ENCODE data around the gene DHDH. TPM values are rescaled to one million over a fixed set of nuclear protein-coding genes. Genes with fewer than 3 reads are reported as not detected.

The DHDH gene
- total and polyA plus RNA-seq, 11 donors: 0.15 to 0.49 TPM; not detected in 9

- TF ChIP-seq CTCF (IDR thresholded peaks at IDR 0.05): peak; percentile 83 to 97 (median 92)
- TF ChIP-seq POLR2A (IDR thresholded peaks at IDR 0.05): no peak
- WGBS, 4 donors: 14 to 20% (median 17%) methylated on average over 16 to 19 of the region's 19 CpGs
- Histone ChIP-seq H3K36me3 (peaks cover 0 to 99% (median 73%) of the 10 kb centered on the region in 9 donors), H3K4me3 (no peak overlapping the region), H3K27me3 (no peaks in the 10 kb centered on the region), H3K4me1 (peaks cover 5 to 48% (median 31%) of the 10 kb centered on the region in 12 donors), H3K27ac (peak overlapping the region in 5 of 12 donors; percentile 2 to 23 (median 16)), H3K9me3 (no peaks in the 10 kb centered on the region)
- ATAC-seq: peak; percentile 48 to 67 (median 54)
- peak; percentile 77 to 91 (median 82) for DNase-seq
- intact Hi-C loops (cut with DNase I): loop anchor here in 8 of 10 donors (2.0 to 10.0 kb wide), 8 partner anchors 134 to 334 kb away; partner anchors contain the start of genes CA11 (in 1 of the 8), DBP (in 1 of the 8) and HSD17B14 (in 1 of the 8)
Observed at GRCh38 chr19:48970923-48971395, 37.5 kb downstream of the DHDH start.

DNA sequence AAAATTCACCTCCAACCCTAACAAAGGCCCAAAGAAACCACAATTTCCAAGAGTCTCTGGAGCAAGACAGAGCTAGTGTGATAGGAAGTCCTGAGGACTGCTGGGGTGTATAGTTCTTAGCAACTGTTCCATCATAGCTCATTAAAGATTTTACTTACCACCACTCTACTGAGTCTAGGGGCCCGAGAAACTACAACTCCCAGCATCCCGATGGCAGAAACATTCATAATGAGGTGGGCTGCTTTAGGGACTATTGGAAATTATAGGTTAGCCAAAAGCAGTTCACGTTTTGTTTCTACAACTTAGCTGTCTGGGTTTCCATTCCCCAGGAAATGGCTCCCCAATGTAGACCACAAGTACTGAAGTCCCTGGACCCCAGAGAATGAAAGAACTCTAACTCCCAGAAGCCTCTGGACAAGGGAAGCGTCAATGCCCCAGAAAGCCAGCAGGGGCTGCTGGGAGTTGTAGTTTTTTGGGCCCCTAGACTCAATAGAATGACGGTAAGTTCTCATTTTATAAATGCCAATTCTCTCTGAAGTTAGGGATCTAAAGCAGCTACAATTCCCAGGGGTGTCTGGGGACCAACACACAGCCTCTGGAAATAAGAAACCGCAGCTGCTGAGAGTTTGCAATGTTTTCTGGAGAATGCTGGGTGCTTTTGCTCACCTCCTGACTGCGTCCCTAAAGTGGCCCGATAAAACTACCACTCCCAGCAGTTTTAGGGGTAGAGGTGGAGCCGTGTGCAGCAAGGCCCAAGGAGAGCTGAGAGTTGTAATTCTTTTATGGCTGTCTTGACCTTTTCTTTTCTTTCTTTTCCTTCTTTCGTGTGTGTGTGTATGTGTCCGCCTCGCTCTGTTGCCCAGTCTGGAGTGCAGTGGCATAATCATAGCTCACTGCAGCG lies 42.7 kb downstream of the DHDH start:
- no peak for TF ChIP-seq POLR2A (IDR thresholded peaks at IDR 0.05)
- peak in 3 of 12 donors; percentile 7 to 28 (median 13) for TF ChIP-seq CTCF (IDR thresholded peaks at IDR 0.05)
- Histone ChIP-seq H3K27me3 (no peaks in the 10 kb centered on the region), H3K36me3 (peaks cover 0 to 84% (median 73%) of the 10 kb centered on the region in 9 donors), H3K9me3 (no peaks in the 10 kb centered on the region), H3K4me1 (peaks cover 0 to 33% (median 14%) of the 10 kb centered on the region in 12 donors), H3K27ac (peak overlapping the region in 3 of 12 donors; percentile 90 to 94 (median 90)), H3K4me3 (no peak overlapping the region)
- 88 to 90% (median 89%) methylated on average over 13 of the region's 13 CpGs for WGBS, 4 donors
- no peak for ATAC-seq
- DNase-seq: no peak
- intact Hi-C loops (cut with DNase I): loop anchor here in 2 of 10 donors (10.0 kb wide), 2 partner anchors 181 to 331 kb away; partner anchors contain the start of gene CA11 (in 1 of the 2)

- ATAC-seq (no peak), DNase-seq (no peak)
- H3K4me1 ChIP-seq: peaks cover 0 to 29% (median 14%) of the 10 kb centered on the region in 12 donors
- intact Hi-C loops (cut with DNase I): loop anchor here in 2 of 10 donors (10.0 kb wide), 2 partner anchors 182 to 332 kb away; partner anchors contain the start of gene CA11 (in 1 of the 2)
- peak overlapping the region in 10 of 12 donors; percentile 83 to 98 (median 88) for H3K27ac ChIP-seq
- H3K4me3 ChIP-seq: no peak overlapping the region
- WGBS, 4 donors: 72 to 88% (median 80%) methylated on average over 2 of the region's 2 CpGs
- TF ChIP-seq POLR2A (IDR thresholded peaks at IDR 0.05) (no peak), CTCF (IDR thresholded peaks at IDR 0.05) (no peak)
- H3K9me3 ChIP-seq: no peaks in the 10 kb centered on the region
- H3K27me3 ChIP-seq: no peaks in the 10 kb centered on the region
- H3K36me3 ChIP-seq: peaks cover 0 to 83% (median 74%) of the 10 kb centered on the region in 9 donors
Observed at GRCh38 chr19:48977061-48977460, 43.6 kb downstream of the DHDH start.

GRCh38 chr19:48982280-48982679 lies 48.8 kb downstream of the DHDH start:
- peaks cover 0 to 26% (median 14%) of the 10 kb centered on the region in 12 donors for H3K4me1 ChIP-seq
- TF ChIP-seq POLR2A (IDR thresholded peaks at IDR 0.05) (no peak), CTCF (IDR thresholded peaks at IDR 0.05) (no peak)
- H3K9me3 ChIP-seq: no peaks in the 10 kb centered on the region
- H3K27me3 ChIP-seq: no peaks in the 10 kb centered on the region
- no peak for ATAC-seq
- no peak for DNase-seq
- WGBS, 4 donors: 91 to 94% (median 92%) methylated on average over 8 to 9 of the region's 9 CpGs
- H3K36me3 ChIP-seq: peaks cover 0 to 84% (median 78%) of the 10 kb centered on the region in 9 donors
- intact Hi-C loops (cut with DNase I): no loop called here
- H3K4me3 ChIP-seq: no peak overlapping the region
- peak overlapping the region in 8 of 12 donors; percentile 28 to 66 (median 39) for H3K27ac ChIP-seq

Measured in heart left ventricle (tissue), 16 donors.